PFSK-1 (cell line): Measurements from ENCODE around the gene FAM217A.

Experiments used
- FOXP2 ChIP-seq: optimal IDR thresholded peaks from 2 replicates; pipeline ENCODE3; 2011; ENCODE audit warnings: borderline replicate concordance, control low read depth, inconsistent platforms; ENCODE audit not compliant: insufficient read depth; ENCODE audit errors: extremely low read length, extremely low read depth
- POLR2AphosphoS5 ChIP-seq: IDR thresholded peaks from 2 replicates; pipeline ENCODE4 v1.6.1; 2012; ENCODE audit warnings: low read depth, mild to moderate bottlenecking, control low read depth, low read length, moderate library complexity
- REST ChIP-seq, 2 experiments: IDR thresholded peaks; 2 replicates each; pipeline versions ENCODE4 v1.6.1 to v1.8.0; 2011 to 2012; ENCODE audit warnings: low read depth in 2 of 2, low read length in 2 of 2, control low read depth in 1 of 2, inconsistent platforms in 1 of 2, mild to moderate bottlenecking in 1 of 2, moderate library complexity in 1 of 2; ENCODE audit not compliant: insufficient read depth in 1 of 2
- SIN3A ChIP-seq: IDR thresholded peaks from 2 replicates; pipeline ENCODE4 v1.6.1; 2012; ENCODE audit warnings: mild to moderate bottlenecking, low read length, moderate library complexity, borderline replicate concordance; ENCODE audit not compliant: insufficient read depth
- TAF1 ChIP-seq: IDR thresholded peaks from 2 replicates; pipeline ENCODE4 v1.6.1; 2012; ENCODE audit warnings: low read length, control low read depth, borderline replicate concordance; ENCODE audit not compliant: insufficient read depth

Gene FAM217A

GRCh38 chr6:4107873-4108272 lies 28.9 kb upstream of the FAM217A start:
- TF ChIP-seq TAF1 = no peak
- no peak for TF ChIP-seq SIN3A
- TF ChIP-seq FOXP2 = no peak
- no peak for TF ChIP-seq POLR2AphosphoS5
- no peak for TF ChIP-seq REST (IDR thresholded peaks at IDR 0.05; ENCODE audit: insufficient read depth in 1 of 2, low read depth in 2 of 2, low read length in 2 of 2)

GRCh38 chr6:4105980-4106536 lies 27.1 kb upstream of the FAM217A start:
- TF ChIP-seq SIN3A (no peak), POLR2AphosphoS5 (no peak), TAF1 (no peak), FOXP2 (no peak), REST (IDR thresholded peaks at IDR 0.05; ENCODE audit: insufficient read depth in 1 of 2, low read depth in 2 of 2, low read length in 2 of 2) (no peak)

- TF ChIP-seq FOXP2 = no peak
- TF ChIP-seq TAF1 = no peak
These were observed 25.0 kb upstream of the FAM217A start for GRCh38 chr6:4103929-4104328.

GRCh38 chr6:4102687-4103244 lies 23.8 kb upstream of the FAM217A start:
- no peak for TF ChIP-seq SIN3A
- TF ChIP-seq REST (IDR thresholded peaks at IDR 0.05; ENCODE audit: insufficient read depth in 1 of 2, low read depth in 2 of 2, low read length in 2 of 2) = no peak
- TF ChIP-seq FOXP2 = no peak

GRCh38 chr6:4101298-4101697 lies 22.4 kb upstream of the FAM217A start:
- TF ChIP-seq FOXP2 (no peak), SIN3A (no peak), REST (IDR thresholded peaks at IDR 0.05; ENCODE audit: insufficient read depth in 1 of 2, low read depth in 2 of 2, low read length in 2 of 2) (no peak), TAF1 (no peak), POLR2AphosphoS5 (no peak)
